Measurements from ENCODE around the gene CAMK1D.

DNA sequence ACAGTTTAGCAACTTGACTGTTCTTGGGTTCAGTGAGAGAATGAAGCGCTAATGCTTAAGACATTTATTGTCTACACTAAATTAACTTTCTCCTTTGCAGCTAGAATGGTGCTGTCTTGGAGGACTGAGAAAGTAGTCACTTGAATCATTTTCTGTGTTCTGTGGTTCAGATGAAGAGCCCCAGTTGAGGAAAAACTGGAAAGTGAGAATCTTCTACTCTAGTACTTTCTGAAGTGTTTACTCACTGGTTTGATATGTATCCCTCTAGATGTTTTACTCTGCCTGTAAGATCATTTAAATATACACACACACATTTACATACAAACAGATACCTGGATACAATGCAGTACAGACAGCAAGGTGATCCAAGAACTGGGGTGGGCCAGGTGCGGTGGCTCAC, 308.1 kb downstream of the CAMK1D start:
- TF ChIP-seq EZH2 (IDR thresholded peaks at IDR 0.05; ENCODE audit: borderline replicate concordance, low read length): no peak
- TF ChIP-seq, protein P1, sequence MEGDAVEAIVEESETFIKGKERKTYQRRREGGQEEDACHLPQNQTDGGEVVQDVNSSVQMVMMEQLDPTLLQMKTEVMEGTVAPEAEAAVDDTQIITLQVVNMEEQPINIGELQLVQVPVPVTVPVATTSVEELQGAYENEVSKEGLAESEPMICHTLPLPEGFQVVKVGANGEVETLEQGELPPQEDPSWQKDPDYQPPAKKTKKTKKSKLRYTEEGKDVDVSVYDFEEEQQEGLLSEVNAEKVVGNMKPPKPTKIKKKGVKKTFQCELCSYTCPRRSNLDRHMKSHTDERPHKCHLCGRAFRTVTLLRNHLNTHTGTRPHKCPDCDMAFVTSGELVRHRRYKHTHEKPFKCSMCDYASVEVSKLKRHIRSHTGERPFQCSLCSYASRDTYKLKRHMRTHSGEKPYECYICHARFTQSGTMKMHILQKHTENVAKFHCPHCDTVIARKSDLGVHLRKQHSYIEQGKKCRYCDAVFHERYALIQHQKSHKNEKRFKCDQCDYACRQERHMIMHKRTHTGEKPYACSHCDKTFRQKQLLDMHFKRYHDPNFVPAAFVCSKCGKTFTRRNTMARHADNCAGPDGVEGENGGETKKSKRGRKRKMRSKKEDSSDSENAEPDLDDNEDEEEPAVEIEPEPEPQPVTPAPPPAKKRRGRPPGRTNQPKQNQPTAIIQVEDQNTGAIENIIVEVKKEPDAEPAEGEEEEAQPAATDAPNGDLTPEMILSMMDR (IDR thresholded peaks at IDR 0.05; ENCODE audit: low read length): no peak
